ENCODE data around the gene BANF2. TPM values are rescaled to one million over a fixed set of nuclear protein-coding genes. Genes with fewer than 3 reads are reported as not detected.

Gene BANF2
- total RNA-seq, 6 experiments from 2014 or later = not detected

- ATAC-seq (no peak), DNase-seq (no peak)
- 33% methylated on average over 1 of the region's 4 CpGs for WGBS (ENCODE audit: insufficient coverage, low coverage, low lambda C conversion rate, missing lambda C conversion rate)
- Histone ChIP-seq H3K4me1 (peaks cover 0 to 3% (median 0%) of the 10 kb centered on the region in 4 donors), H3K9me3 (no peaks in the 10 kb centered on the region), H3K27ac (no peak overlapping the region), H3K27me3 (no peaks in the 10 kb centered on the region), H3K36me3 (no peaks in the 10 kb centered on the region), H3K4me3 (no peak overlapping the region)
- intact Hi-C loops (cut with DNase I) = no loop called here
- TF ChIP-seq POLR2A (IDR thresholded peaks at IDR 0.05) (no peak), CTCF (IDR thresholded peaks at IDR 0.05) (no peak)
These were observed 21.0 kb downstream of the BANF2 start for GRCh38 chr20:17720755-17721154.

GRCh38 chr20:17721802-17722486, 22.2 kb downstream of the BANF2 start:
- WGBS (ENCODE audit: insufficient coverage, low coverage, low lambda C conversion rate, missing lambda C conversion rate) = 23% methylated on average over 6 of the region's 6 CpGs
- DNase-seq = no peak
- intact Hi-C loops (cut with DNase I) = no loop called here
- H3K36me3 ChIP-seq = no peaks in the 10 kb centered on the region
- H3K9me3 ChIP-seq = no peaks in the 10 kb centered on the region
- peaks cover 0 to 3% (median 0%) of the 10 kb centered on the region in 4 donors for H3K4me1 ChIP-seq
- H3K27me3 ChIP-seq = no peaks in the 10 kb centered on the region
- no peak overlapping the region for H3K27ac ChIP-seq
- TF ChIP-seq CTCF (IDR thresholded peaks at IDR 0.05) (peak in 2 of 4 donors; percentile 7), POLR2A (IDR thresholded peaks at IDR 0.05) (no peak)
- peak; percentile 41 to 82 (median 72) for ATAC-seq
- H3K4me3 ChIP-seq = no peak overlapping the region

GRCh38 chr20:17722493-17723300, 22.9 kb downstream of the BANF2 start:
- H3K9me3 ChIP-seq = no peaks in the 10 kb centered on the region
- no peak overlapping the region for H3K4me3 ChIP-seq
- ATAC-seq (no peak), DNase-seq (no peak)
- TF ChIP-seq POLR2A (IDR thresholded peaks at IDR 0.05) = no peak
- no peak for TF ChIP-seq CTCF (IDR thresholded peaks at IDR 0.05)
- 76% methylated on average over 12 of the region's 14 CpGs for WGBS (ENCODE audit: insufficient coverage, low coverage, low lambda C conversion rate, missing lambda C conversion rate)
- no peaks in the 10 kb centered on the region for H3K27me3 ChIP-seq
- peaks cover 0 to 3% (median 0%) of the 10 kb centered on the region in 4 donors for H3K4me1 ChIP-seq
- intact Hi-C loops (cut with DNase I) = no loop called here
- no peaks in the 10 kb centered on the region for H3K36me3 ChIP-seq
- H3K27ac ChIP-seq = no peak overlapping the region

- TF ChIP-seq CTCF (IDR thresholded peaks at IDR 0.05) = no peak
- no peak for TF ChIP-seq POLR2A (IDR thresholded peaks at IDR 0.05)
- H3K4me1 ChIP-seq = peaks cover 0 to 3% (median 0%) of the 10 kb centered on the region in 4 donors
- H3K9me3 ChIP-seq = no peaks in the 10 kb centered on the region
- no peaks in the 10 kb centered on the region for H3K36me3 ChIP-seq
- H3K27ac ChIP-seq = no peak overlapping the region
- WGBS (ENCODE audit: insufficient coverage, low coverage, low lambda C conversion rate, missing lambda C conversion rate) = 66% methylated on average over 5 of the region's 5 CpGs
- no peak for DNase-seq
- ATAC-seq = no peak
- H3K27me3 ChIP-seq = no peaks in the 10 kb centered on the region
- intact Hi-C loops (cut with DNase I) = no loop called here
- H3K4me3 ChIP-seq = no peak overlapping the region
These were observed 23.5 kb downstream of the BANF2 start for GRCh38 chr20:17723301-17723691.
